Measurements from ENCODE around the gene HSF2BP. TPM values are rescaled to one million over a fixed set of nuclear protein-coding genes. Genes with fewer than 3 reads are reported as not detected.

The HSF2BP gene
- total and polyA plus RNA-seq, 2 of the 8 experiments (the other 6 are each of a cell fraction or from before 2014, with no cell fraction given): 0.51 to 0.93 TPM

DNA sequence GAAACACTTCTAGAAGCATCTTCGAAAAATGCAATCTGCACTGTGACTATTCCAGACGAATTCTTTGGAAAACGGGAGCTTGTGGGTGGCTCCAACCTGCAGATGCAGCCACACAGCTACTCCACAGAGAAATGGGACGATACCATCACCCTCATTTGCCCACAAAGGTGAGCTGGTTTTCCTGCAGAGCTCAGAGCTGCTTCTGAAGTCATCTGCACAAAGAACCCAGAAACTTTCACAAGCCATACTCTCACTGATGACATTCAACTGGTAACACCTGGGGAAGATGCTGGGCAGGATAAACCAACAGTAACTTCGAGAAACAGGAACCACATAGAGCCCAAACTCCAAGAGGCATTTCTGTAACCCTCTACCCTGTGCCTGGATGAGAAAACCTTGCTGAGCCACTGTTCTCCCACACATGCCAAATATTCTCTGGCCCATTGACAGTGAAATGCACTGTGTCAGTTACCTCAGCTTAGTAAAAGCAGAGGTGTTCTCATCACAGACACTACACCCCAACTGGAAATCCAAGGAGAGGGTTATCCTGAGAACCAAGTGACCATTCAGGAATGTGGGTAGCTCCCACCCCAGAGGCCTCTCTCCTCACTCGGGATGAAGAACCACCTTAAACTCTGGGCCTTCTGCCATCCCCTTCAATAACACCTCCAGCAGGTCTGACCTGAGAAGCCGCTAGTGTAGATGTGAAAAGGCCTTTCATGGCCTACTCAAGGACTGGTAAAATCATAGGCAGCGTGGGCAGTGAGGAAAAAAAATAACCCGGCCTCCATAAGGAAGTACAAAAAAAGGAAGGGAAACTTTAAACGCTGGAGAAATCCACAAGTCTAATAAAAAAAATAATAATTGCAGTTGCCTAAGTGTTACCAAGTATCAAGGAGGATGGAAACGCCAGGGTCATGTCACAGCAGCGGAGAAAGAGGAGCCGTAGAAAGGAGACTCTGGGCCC lies 56.7 kb downstream of the HSF2BP start:
- CTCF ChIA-PET (ENCODE audit: partially characterized antibody): interaction anchor here (0.9 to 3.1 kb wide), 2 partner anchors 9 to 10 kb away, joined by 3 to 34 read pairs; no protein-coding TSS in a partner anchor
- Histone ChIP-seq H2BK20ac (ENCODE audit: low read length) (no peak overlapping the region), H3K9me3 (ENCODE audit: insufficient read depth in 2 of 2, low read depth in 1 of 2, low read length in 1 of 2) (no peaks in the 10 kb centered on the region), H3K4ac (replicated peaks; ENCODE audit: insufficient read length, low read depth, low read length) (no peak overlapping the region), H3K18ac (ENCODE audit: extremely low read depth, low read length) (no peak overlapping the region), H3K79me1 (ENCODE audit: low read depth, low read length) (peaks cover 10% of the 10 kb centered on the region), H4K91ac (replicated peaks; ENCODE audit: insufficient read length, low read length) (no peak overlapping the region), H3K4me2 (ENCODE audit: insufficient read depth in 1 of 2, low read depth in 2 of 2, low read length in 2 of 2) (no peak overlapping the region), H2AFZ (ENCODE audit: low read length) (no peak overlapping the region), H3K27ac (ENCODE audit: low read depth, low read length) (no peak overlapping the region), H4K5ac (ENCODE audit: insufficient read length, low read depth, low read length) (no peak overlapping the region), H3K36me3 (ENCODE audit: control insufficient read depth in 2 of 4, insufficient read depth in 4 of 4, low read length in 3 of 4) (peaks cover 0 to 3% (median 0%) of the 10 kb centered on the region in 4 experiments; a peak in 1 of 8 replicates), H2BK12ac (ENCODE audit: low read depth, low read length) (no peak overlapping the region), H3K9ac (replicated peaks in 1 of 4; ENCODE audit: extremely low read depth in 1 of 4, low read depth in 3 of 4, low read length in 3 of 4) (no peak overlapping the region), H3K27me3 (replicated peaks in 1 of 4; ENCODE audit: control insufficient read depth in 3 of 4, extremely low read depth in 1 of 4, insufficient read depth in 3 of 4, low read length in 3 of 4) (no peaks in the 10 kb centered on the region), H2BK5ac (ENCODE audit: low read depth, low read length) (no peak overlapping the region), H3K4me3 (ENCODE audit: extremely low read depth in 1 of 4, insufficient read depth in 2 of 4, low read depth in 3 of 4, low read length in 4 of 4) (no peak overlapping the region), H2BK15ac (ENCODE audit: low read length) (no peak overlapping the region), H4K20me1 (replicated peaks in 1 of 2; ENCODE audit: control insufficient read depth in 1 of 2, insufficient read depth in 2 of 2, low read length in 2 of 2) (peaks cover 0 to 15% of the 10 kb centered on the region in 2 experiments), H2BK120ac (replicated peaks; ENCODE audit: low read depth, low read length) (no peak overlapping the region), H2AK5ac (ENCODE audit: low read depth, low read length) (no peak overlapping the region), H4K8ac (ENCODE audit: extremely low read depth, insufficient read depth, low read length) (no peak overlapping the region), H3K23ac (ENCODE audit: insufficient read length) (no peak overlapping the region), H3K4me1 (replicated peaks in 1 of 4; ENCODE audit: control insufficient read depth in 3 of 4, insufficient read depth in 4 of 4, low read length in 3 of 4) (no peaks in the 10 kb centered on the region; a peak in 1 of 7 replicates), H3K79me2 (ENCODE audit: control insufficient read depth in 1 of 2, insufficient read depth in 2 of 2, low read length in 2 of 2) (no peaks in the 10 kb centered on the region), H3K23me2 (ENCODE audit: low read depth, low read length) (peaks cover 19% of the 10 kb centered on the region; the same call in 1 of the 2 replicates), H3K14ac (ENCODE audit: insufficient read length) (no peak overlapping the region), H3K56ac (replicated peaks; ENCODE audit: insufficient read length, low read depth, low read length) (no peak overlapping the region)
- DNase-seq (ENCODE audit: low read depth in 1 of 2, low spot score in 2 of 2) (no peak), FAIRE-seq (no peak)
- POLR2A ChIA-PET (ENCODE audit: partially characterized antibody): no interaction called here
- WGBS, 2 experiments (ENCODE audit: extremely low coverage in 1 of 2, insufficient coverage in 1 of 2, insufficient read length in 1 of 2, insufficient replicate concordance in 2 of 2, low coverage in 1 of 2, low lambda C conversion rate in 2 of 2, missing lambda C conversion rate in 1 of 2): 90% methylated on average over 13 of the region's 13 CpGs; no CpG with 5 or more reads in 1 of the 2 experiments
- no peak for TF ChIP-seq HDAC6 (IDR thresholded peaks at IDR 0.05; ENCODE audit: low read depth, low read length)
- TF ChIP-seq MAFK (IDR thresholded peaks at IDR 0.05; ENCODE audit: low read depth, low read length): no peak
- no peak for TF ChIP-seq CBX5 (IDR thresholded peaks at IDR 0.05; ENCODE audit: low read depth, low read length)
- no peak for TF ChIP-seq RNF2 (IDR thresholded peaks at IDR 0.05; ENCODE audit: borderline replicate concordance, low read depth, low read length, missing control alignments, poor library complexity, severe bottlenecking)
- TF ChIP-seq RXRA (IDR thresholded peaks at IDR 0.05; ENCODE audit: insufficient read depth, low read depth, low read length): no peak
- no peak for TF ChIP-seq POLR2A (IDR thresholded peaks at IDR 0.05; ENCODE audit: control extremely low read depth in 1 of 2, low read depth in 2 of 2, low read length in 2 of 2)
- TF ChIP-seq YY1 (IDR thresholded peaks at IDR 0.05; ENCODE audit: low read depth, low read length): no peak
- TF ChIP-seq TCF12 (IDR thresholded peaks at IDR 0.05; ENCODE audit: low read depth, low read length): no peak
- TF ChIP-seq TBP (IDR thresholded peaks at IDR 0.05; ENCODE audit: low read depth, low read length): no peak
- no peak for TF ChIP-seq BCL11A (IDR thresholded peaks at IDR 0.05; ENCODE audit: low read depth in 2 of 2, low read length in 2 of 2)
- TF ChIP-seq SUZ12 (IDR thresholded peaks at IDR 0.05; ENCODE audit: low read length): no peak
- TF ChIP-seq ZNF274 (IDR thresholded peaks at IDR 0.05; ENCODE audit: borderline replicate concordance, extremely low read depth, low read length): no peak
